B cell (primary cell): ENCODE results near the gene RDH8. TPM values are rescaled to one million over a fixed set of nuclear protein-coding genes. Genes with fewer than 3 reads are reported as not detected.

Experiments used
- ATAC-seq: fragments of 200-7000 bp; cut with Tn5 transposase; one replicate; pipeline ENCODE4 v1.10.0; 2021; ENCODE audit warnings: low read depth, mild to moderate bottlenecking, moderate number of reproducible peaks, moderate library complexity
- CTCF ChIA-PET: fragments of 350-600 bp; sonication (Branson Sonifier 250); formaldehyde crosslinking; loops from one replicate; lab custom pipeline; 2021; ENCODE audit warnings: antibody characterized with exemption, inconsistent platforms; lab: Charles Lee
- POLR2A ChIA-PET: fragments of 350-600 bp; sonication (Branson Sonifier 250); formaldehyde crosslinking; loops from one replicate; lab custom pipeline; 2021; ENCODE audit warnings: antibody characterized with exemption; lab: Charles Lee
- DNase-seq: peaks from one replicate; pipeline ENCODE4 v3.0.0; 2013
- H2AFZ ChIP-seq: 2 replicates; pipeline ENCODE4 v1.6.1; 2012; ENCODE audit warnings: mild to moderate bottlenecking, low read depth, low read length; ENCODE audit not compliant: insufficient read depth, poor library complexity, severe bottlenecking
- H3K27ac ChIP-seq, 2 donors: 1 replicate in 1 of 2; 2 replicates in 1 of 2; pipeline ENCODE4 v1.5.1; 2012 to 2013; ENCODE audit warnings: low read length in 2 of 2, mild to moderate bottlenecking in 2 of 2, moderate library complexity in 1 of 2
- H3K27me3 ChIP-seq, 4 experiments: fragments of 200-600 bp in 1 of 4; sonication (generic) in 1 of 4; replicated peaks in 1 of 4; 1 replicate in 2 of 4; 2 replicates in 2 of 4; pipeline versions ENCODE4 v1.6.1 to v1.7.0; 2013 to 2016; ENCODE audit warnings: low read length in 3 of 4, mild to moderate bottlenecking in 2 of 4, mixed read lengths in 1 of 4, moderate library complexity in 1 of 4; ENCODE audit not compliant: insufficient read depth in 4 of 4, control insufficient read depth in 3 of 4; ENCODE audit errors: control extremely low read depth in 1 of 4
- H3K36me3 ChIP-seq, 2 experiments: replicated peaks in 1 of 2; 1 replicate in 1 of 2; 2 replicates in 1 of 2; pipeline versions ENCODE4 v1.6.1 to v1.7.1; 2013; ENCODE audit warnings: low read length in 1 of 2; ENCODE audit not compliant: insufficient read depth in 2 of 2, control insufficient read depth in 1 of 2; ENCODE audit errors: control extremely low read depth in 1 of 2, extremely low read depth in 1 of 2
- H3K4me1 ChIP-seq, 2 donors: fragments of 200-600 bp in 1 of 2; sonication (generic) in 1 of 2; 1 replicate in 1 of 2; 2 replicates in 1 of 2; pipeline versions ENCODE4 v1.5.1 to v1.6.1; 2013 to 2017; ENCODE audit warnings: low read length in 2 of 2; ENCODE audit not compliant: control insufficient read depth in 2 of 2, insufficient read depth in 2 of 2
- H3K4me2 ChIP-seq: replicated peaks from 2 replicates; pipeline ENCODE3; 2012; ENCODE audit warnings: mild to moderate bottlenecking, low read depth, low read length; ENCODE audit not compliant: poor library complexity, severe bottlenecking
- H3K4me3 ChIP-seq, 5 experiments: fragments of 200-600 bp in 1 of 5; sonication (generic) in 1 of 5; 1 replicate in 3 of 5; 2 replicates in 2 of 5; pipeline versions ENCODE4 v1.5.1 to v1.7.0; 2011 to 2016; ENCODE audit warnings: low read length in 4 of 5, mild to moderate bottlenecking in 4 of 5, low read depth in 2 of 5, control low read depth in 1 of 5, moderate library complexity in 1 of 5; ENCODE audit not compliant: insufficient read depth in 1 of 5; ENCODE audit errors: control extremely low read depth in 1 of 5, extremely low read depth in 1 of 5
- H3K79me2 ChIP-seq: fragments of 200-600 bp; sonication (generic); one replicate; pipeline ENCODE4 v1.6.0; 2016; ENCODE audit warnings: low read length; ENCODE audit not compliant: control insufficient read depth, insufficient read depth
- H3K9ac ChIP-seq: fragments of 200-600 bp; sonication (generic); 2 replicates; pipeline ENCODE4 v1.6.1; 2017; ENCODE audit warnings: mild to moderate bottlenecking, low read length, moderate library complexity
- H3K9me3 ChIP-seq, 3 donors: one replicate each; pipeline versions ENCODE4 v1.6.1 to v1.7.1; 2013; ENCODE audit warnings: low read length in 2 of 3; ENCODE audit not compliant: control insufficient read depth in 2 of 3, insufficient read depth in 1 of 3; ENCODE audit errors: control extremely low read depth in 1 of 3
- H4K20me1 ChIP-seq: 2 replicates; pipeline ENCODE4 v1.6.0; 2012; ENCODE audit warnings: mild to moderate bottlenecking, low read length; ENCODE audit not compliant: insufficient read depth, control insufficient read depth, poor library complexity, severe bottlenecking
- H3K27ac Mint-ChIP-seq: one replicate; pipeline ENCODE4 v1.8.0; 2021; ENCODE audit warnings: mixed read lengths
- H3K27me3 Mint-ChIP-seq: one replicate; pipeline ENCODE4 v1.8.0; 2021; ENCODE audit warnings: mixed read lengths
- H3K4me1 Mint-ChIP-seq: one replicate; pipeline ENCODE4 v1.8.0; 2021; ENCODE audit warnings: mixed read lengths
- H3K4me3 Mint-ChIP-seq: one replicate; pipeline ENCODE4 v1.8.0; 2021; ENCODE audit warnings: mixed read lengths
- H3K9me3 Mint-ChIP-seq: one replicate; pipeline ENCODE4 v1.8.0; 2022; ENCODE audit warnings: mixed read lengths; ENCODE audit not compliant: insufficient read depth
- CTCF ChIP-seq: fragments of 200-600 bp; IDR thresholded peaks from one replicate; pipeline ENCODE4 v1.8.0; 2022; ENCODE audit warnings: antibody characterized with exemption, mild to moderate bottlenecking
- EZH2 ChIP-seq: IDR thresholded peaks from 2 replicates; pipeline ENCODE4 v1.6.1; 2012; ENCODE audit warnings: borderline replicate concordance, low read depth, mild to moderate bottlenecking, moderate library complexity, low read length; ENCODE audit not compliant: insufficient read depth, poor library complexity, severe bottlenecking
- WGBS: methylation state at CpG from one replicate; pipeline ENCODE4 v1.1.5; 2013; ENCODE audit warnings: missing lambda C conversion rate; ENCODE audit not compliant: insufficient coverage; 5-methylcytosine and 5-hydroxymethylcytosine counted together
- intact Hi-C: fragments of 100-400 bp; cut with micrococcal nuclease; formaldehyde crosslinking; loops from one replicate; pipeline ENCODE4 v1.10.0; 2022
- polyA plus RNA-seq: library from polyadenylated mRNA; depleted of rRNA; stranded (reverse); fragments of >200 nt; gene quantifications from 2 replicates; pipeline ENCODE4 v1.2.3, GENCODE V29; 2012
- total RNA-seq, 2 donors: library from RNA; stranded (reverse); fragments of 120-200 nt in 1 of 2; gene quantifications; 1 replicate in 1 of 2; 2 replicates in 1 of 2; pipeline versions ENCODE4 v1.2.3 to v1.2.4, GENCODE V29; 2013 to 2022

The RDH8 gene
- total and polyA plus RNA-seq, 2 donors (not counting 1 experiment from before 2014, with no cell fraction given): not detected

GRCh38 chr19:9995999-9996398, 17.3 kb upstream of the RDH8 start:
- no peak overlapping the region for H3K4me3 ChIP-seq
- H3K9me3 ChIP-seq: peaks cover 0 to 2% (median 0%) of the 10 kb centered on the region in 3 donors
- H3K27me3 ChIP-seq: peaks cover 0 to 13% (median 1%) of the 10 kb centered on the region in 4 experiments
- H3K4me2 ChIP-seq: no peak overlapping the region
- Mint-ChIP-seq H3K4me3 (no peak overlapping the region), H3K27ac (no peak overlapping the region), H3K27me3 (peaks cover 38% of the 10 kb centered on the region), H3K4me1 (peaks cover 14% of the 10 kb centered on the region), H3K9me3 (no peaks in the 10 kb centered on the region)
- DNase-seq (no peak), ATAC-seq (no peak)
- H2AFZ ChIP-seq: no peak overlapping the region
- ChIA-PET CTCF (no interaction called here), POLR2A (interaction anchor here (0.5 kb wide), 1 partner anchor 98 kb away, joined by 5 read pairs; no protein-coding TSS in a partner anchor)
- no peak for TF ChIP-seq CTCF
- no peak for TF ChIP-seq EZH2
- H3K79me2 ChIP-seq: no peaks in the 10 kb centered on the region
- WGBS: 100% methylated on average over 4 of the region's 7 CpGs
- no peaks in the 10 kb centered on the region for H4K20me1 ChIP-seq
- no peaks in the 10 kb centered on the region for H3K36me3 ChIP-seq
- H3K9ac ChIP-seq: no peak overlapping the region
- no peak overlapping the region for H3K27ac ChIP-seq
- intact Hi-C loops: no loop called here
- no peaks in the 10 kb centered on the region for H3K4me1 ChIP-seq

- no peak for DNase-seq
- no peak overlapping the region for H3K27ac Mint-ChIP-seq
- intact Hi-C loops: no loop called here
- H3K9me3 ChIP-seq: no peaks in the 10 kb centered on the region
- H3K4me1 ChIP-seq: no peaks in the 10 kb centered on the region
- H4K20me1 ChIP-seq: no peaks in the 10 kb centered on the region
- H3K9ac ChIP-seq: no peak overlapping the region
- no peaks in the 10 kb centered on the region for H3K79me2 ChIP-seq
- no peak overlapping the region for H3K4me2 ChIP-seq
- ChIA-PET POLR2A (interaction anchor here (0.5 kb wide), 1 partner anchor 99 kb away, joined by 5 read pairs; no protein-coding TSS in a partner anchor), CTCF (no interaction called here)
- no peak overlapping the region for H3K4me3 Mint-ChIP-seq
- no peak overlapping the region for H2AFZ ChIP-seq
- H3K36me3 ChIP-seq: no peaks in the 10 kb centered on the region
- H3K4me1 Mint-ChIP-seq: peaks cover 11% of the 10 kb centered on the region
- ATAC-seq: no peak
- no peak for TF ChIP-seq EZH2
- no peak for TF ChIP-seq CTCF
- WGBS: 66% methylated on average over 3 of the region's 5 CpGs
- peaks cover 35% of the 10 kb centered on the region for H3K27me3 Mint-ChIP-seq
- H3K27me3 ChIP-seq: peaks cover 0 to 18% (median 3%) of the 10 kb centered on the region in 4 experiments
- no peak overlapping the region for H3K27ac ChIP-seq
- H3K9me3 Mint-ChIP-seq: no peaks in the 10 kb centered on the region
- H3K4me3 ChIP-seq: no peak overlapping the region
Measured at GRCh38 chr19:9996541-9996940, 16.7 kb upstream of the RDH8 start.
